ENCODE data around the gene CKS2. TPM values are rescaled to one million over a fixed set of nuclear protein-coding genes. Genes with fewer than 3 reads are reported as not detected.
A peak's percentile ranks its signal among the peaks of the same experiment; 100 is the strongest.

Gene CKS2
- total RNA-seq, 1 experiment from 2014 or later = 260 TPM

- H2AFZ ChIP-seq = peak overlapping the region; percentile 61; the same call in 1 of the 2 replicates
- DNase-seq = no peak
- peak overlapping the region; percentile 90 for H3K4me2 ChIP-seq
- intact Hi-C loops (cut with micrococcal nuclease; ENCODE audit: unreplicated experiment) = loop anchor here (1.0 to 10.0 kb wide), 4 partner anchors 131 to 717 kb away; no protein-coding TSS in a partner anchor
- peaks cover 33% of the 10 kb centered on the region for H3F3A ChIP-seq (ENCODE audit: insufficient read depth, low read depth)
- peaks cover 72% of the 10 kb centered on the region for H3K79me2 ChIP-seq (ENCODE audit: low read depth)
- H4K20me1 ChIP-seq (ENCODE audit: insufficient read depth) = peaks cover 18% of the 10 kb centered on the region; the same call in 1 of the 2 replicates
- no peaks in the 10 kb centered on the region for H3K9me3 ChIP-seq (ENCODE audit: insufficient read depth, low read depth)
- peak overlapping the region; percentile 93 for H3K27ac ChIP-seq
- peak overlapping the region; percentile 91 for H3K4me3 ChIP-seq
- H3K36me3 ChIP-seq (ENCODE audit: low read depth) = peaks cover 27% of the 10 kb centered on the region
- ChIA-PET CTCF (interaction anchor here (0.6 kb wide), 1 partner anchor 32 kb away, joined by 5 read pairs; no protein-coding TSS in a partner anchor), POLR2A (ENCODE audit: unreplicated experiment) (no interaction called here)
- H3K9me2 ChIP-seq (ENCODE audit: insufficient read depth) = no peaks in the 10 kb centered on the region
- no peaks in the 10 kb centered on the region for H3K27me3 ChIP-seq (ENCODE audit: insufficient read depth, low read depth)
- TSS peak; percentile 51 for BruUV-seq (replicated peaks)
- TF ChIP-seq CTCF (conservative IDR thresholded peaks at IDR 0.05) = no peak
- no peak for TF ChIP-seq EZH2 (IDR thresholded peaks at IDR 0.05; ENCODE audit: low read depth)
- peaks cover 42% of the 10 kb centered on the region for H3K4me1 ChIP-seq (replicated peaks; ENCODE audit: insufficient read depth)
These were observed 589 bp downstream of the CKS2 start for GRCh38 chr9:89311346-89312221.

- peak overlapping the region; percentile 91 for H3K4me3 ChIP-seq
- H3K9me3 ChIP-seq (ENCODE audit: insufficient read depth, low read depth) = no peaks in the 10 kb centered on the region
- ChIA-PET CTCF (no interaction called here), POLR2A (ENCODE audit: unreplicated experiment) (no interaction called here)
- TF ChIP-seq EZH2 (IDR thresholded peaks at IDR 0.05; ENCODE audit: low read depth) = no peak
- no peak for TF ChIP-seq CTCF (conservative IDR thresholded peaks at IDR 0.05)
- peak in 1 of 2 experiments; percentile 7 for DNase-seq
- H3K9me2 ChIP-seq (ENCODE audit: insufficient read depth) = no peaks in the 10 kb centered on the region
- peaks cover 32% of the 10 kb centered on the region for H3K36me3 ChIP-seq (ENCODE audit: low read depth)
- peaks cover 40% of the 10 kb centered on the region for H3F3A ChIP-seq (ENCODE audit: insufficient read depth, low read depth)
- H3K4me2 ChIP-seq = peak overlapping the region; percentile 90
- no peaks in the 10 kb centered on the region for H3K27me3 ChIP-seq (ENCODE audit: insufficient read depth, low read depth)
- BruUV-seq (replicated peaks) = no TSS peak
- peaks cover 78% of the 10 kb centered on the region for H3K79me2 ChIP-seq (ENCODE audit: low read depth)
- H4K20me1 ChIP-seq (ENCODE audit: insufficient read depth) = peaks cover 18% of the 10 kb centered on the region; the same call in 1 of the 2 replicates
- peak overlapping the region; percentile 61; the same call in 1 of the 2 replicates for H2AFZ ChIP-seq
- peak overlapping the region; percentile 93 for H3K27ac ChIP-seq
- intact Hi-C loops (cut with micrococcal nuclease; ENCODE audit: unreplicated experiment) = loop anchor here (1.0 to 10.0 kb wide), 3 partner anchors 132 to 717 kb away; no protein-coding TSS in a partner anchor
- H3K4me1 ChIP-seq (replicated peaks; ENCODE audit: insufficient read depth) = peaks cover 48% of the 10 kb centered on the region
These were observed 1.2 kb downstream of the CKS2 start for GRCh38 chr9:89312222-89312571.

GRCh38 chr9:89313842-89314241 lies 2.8 kb downstream of the CKS2 start:
- BruUV-seq (replicated peaks) = no TSS peak
- Histone ChIP-seq H2AFZ (no peak overlapping the region), H3K9me3 (ENCODE audit: insufficient read depth, low read depth) (no peaks in the 10 kb centered on the region), H3K27me3 (ENCODE audit: insufficient read depth, low read depth) (no peaks in the 10 kb centered on the region), H3K4me3 (peak overlapping the region; percentile 91), H3K4me1 (replicated peaks; ENCODE audit: insufficient read depth) (peaks cover 55% of the 10 kb centered on the region), H3K36me3 (ENCODE audit: low read depth) (peaks cover 28% of the 10 kb centered on the region), H3K79me2 (ENCODE audit: low read depth) (peaks cover 86% of the 10 kb centered on the region), H3K27ac (peak overlapping the region; percentile 93), H4K20me1 (ENCODE audit: insufficient read depth) (peaks cover 18% of the 10 kb centered on the region; the same call in 1 of the 2 replicates), H3K4me2 (peak overlapping the region; percentile 90), H3F3A (ENCODE audit: insufficient read depth, low read depth) (peaks cover 49% of the 10 kb centered on the region), H3K9me2 (ENCODE audit: insufficient read depth) (no peaks in the 10 kb centered on the region)
- ChIA-PET CTCF (no interaction called here), POLR2A (ENCODE audit: unreplicated experiment) (no interaction called here)
- no peak for TF ChIP-seq CTCF (conservative IDR thresholded peaks at IDR 0.05)
- TF ChIP-seq EZH2 (IDR thresholded peaks at IDR 0.05; ENCODE audit: low read depth) = no peak
- no peak for DNase-seq
- intact Hi-C loops (cut with micrococcal nuclease; ENCODE audit: unreplicated experiment) = loop anchor here (5.0 to 10.0 kb wide), 2 partner anchors 177 to 719 kb away; no protein-coding TSS in a partner anchor
